Tibial nerve (tissue), 4 donors: ENCODE data around the gene TSSC4. TPM values are rescaled to one million over a fixed set of nuclear protein-coding genes. Genes with fewer than 3 reads are reported as not detected.
A peak's percentile ranks its signal among the peaks of the same experiment; 100 is the strongest.

Experiments used
- DNase-seq, 2 donors: peaks; one replicate each; pipeline ENCODE4 v3.0.0-alpha.2; 2019; ENCODE audit warnings: low spot score in 2 of 2
- H3K27ac ChIP-seq, 4 donors: fragments of 200-600 bp; sonication (generic) in 3 of 4; one replicate each; pipeline ENCODE4 v1.5.1; 2017 to 2019; ENCODE audit warnings: mild to moderate bottlenecking in 1 of 4
- H3K27me3 ChIP-seq, 2 donors: fragments of 200-600 bp; sonication (generic) in 1 of 2; one replicate each; pipeline versions ENCODE4 v1.5.1 to v1.6.0; 2017 to 2019
- H3K36me3 ChIP-seq, 3 donors: fragments of 200-600 bp; sonication (generic); one replicate each; pipeline ENCODE4 v1.5.1; 2018 to 2019
- H3K4me1 ChIP-seq, 4 donors: fragments of 200-600 bp; sonication (generic) in 3 of 4; one replicate each; pipeline ENCODE4 v1.5.1; 2017 to 2019
- H3K4me3 ChIP-seq, 4 donors: fragments of 200-600 bp; sonication (generic) in 3 of 4; one replicate each; pipeline ENCODE4 v1.5.1; 2017 to 2019; ENCODE audit warnings: mild to moderate bottlenecking in 1 of 4, moderate library complexity in 1 of 4
- H3K9me3 ChIP-seq, 4 donors: fragments of 200-600 bp; sonication (generic) in 3 of 4; one replicate each; pipeline ENCODE4 v1.5.1; 2017 to 2019
- EP300 ChIP-seq, 2 donors: sonication (generic); formaldehyde crosslinking; IDR thresholded peaks; one replicate each; pipeline ENCODE4 v1.6.1; 2017; ENCODE audit warnings: antibody characterized with exemption in 2 of 2, mild to moderate bottlenecking in 1 of 2
- POLR2A ChIP-seq, 2 donors: fragments of 450-650 bp; IDR thresholded peaks; one replicate each; pipeline ENCODE4 v1.6.1; 2017; ENCODE audit warnings: antibody characterized with exemption in 2 of 2, mild to moderate bottlenecking in 2 of 2, moderate library complexity in 2 of 2
- WGBS, 2 donors: methylation state at CpG; one replicate each; pipeline ENCODE4 v1.1.5; 2018; 5-methylcytosine and 5-hydroxymethylcytosine counted together
- total RNA-seq, 4 donors: library from RNA; depleted of rRNA; stranded (reverse); fragments of >200 nt; gene quantifications; one replicate each; pipeline ENCODE4 v1.1.0, GENCODE V29; 2016
- TF ChIP-seq, protein P1 (sequence below), 5 experiments: fragments of 200-600 bp in 3 of 5; fragments of 450-650 bp in 2 of 5; sonication (generic) in 3 of 5; IDR thresholded peaks; one replicate each; pipeline ENCODE4 v1.5.1; 2016 to 2019; ENCODE audit warnings: antibody characterized with exemption in 5 of 5, mild to moderate bottlenecking in 3 of 5, moderate library complexity in 2 of 5

The TSSC4 gene
- total RNA-seq, 4 donors from 2014 or later: 44.8 to 54.3 (median 49.1) TPM

DNA sequence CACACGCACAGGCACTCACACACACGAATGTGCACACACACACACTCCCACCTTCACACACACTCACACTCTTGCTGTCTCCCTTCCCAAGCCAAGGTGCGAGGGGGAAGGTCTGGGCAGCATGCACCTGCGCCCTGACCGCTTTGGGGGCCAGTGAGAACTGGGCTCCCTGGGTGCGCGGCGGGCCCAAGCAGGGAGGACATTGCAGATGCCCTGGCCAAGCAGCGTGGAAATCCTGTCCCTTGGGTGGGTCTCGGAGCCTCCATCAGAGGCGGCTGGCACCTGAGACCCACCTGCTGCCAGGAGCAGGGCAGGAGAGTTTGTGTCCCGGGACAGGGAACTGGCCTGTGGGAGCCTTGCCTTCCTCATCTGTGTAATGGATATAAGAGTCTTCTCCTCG lies 20.2 kb upstream of the TSSC4 start:
- no peak for DNase-seq
- Histone ChIP-seq H3K36me3 (no peaks in the 10 kb centered on the region), H3K27ac (peak overlapping the region; percentile 39 to 99 (median 98)), H3K9me3 (no peaks in the 10 kb centered on the region), H3K27me3 (no peaks in the 10 kb centered on the region), H3K4me1 (peaks cover 3 to 75% (median 67%) of the 10 kb centered on the region in 4 donors), H3K4me3 (peak overlapping the region in 3 of 4 donors; percentile 20 to 97 (median 69))
- TF ChIP-seq, protein P1, sequence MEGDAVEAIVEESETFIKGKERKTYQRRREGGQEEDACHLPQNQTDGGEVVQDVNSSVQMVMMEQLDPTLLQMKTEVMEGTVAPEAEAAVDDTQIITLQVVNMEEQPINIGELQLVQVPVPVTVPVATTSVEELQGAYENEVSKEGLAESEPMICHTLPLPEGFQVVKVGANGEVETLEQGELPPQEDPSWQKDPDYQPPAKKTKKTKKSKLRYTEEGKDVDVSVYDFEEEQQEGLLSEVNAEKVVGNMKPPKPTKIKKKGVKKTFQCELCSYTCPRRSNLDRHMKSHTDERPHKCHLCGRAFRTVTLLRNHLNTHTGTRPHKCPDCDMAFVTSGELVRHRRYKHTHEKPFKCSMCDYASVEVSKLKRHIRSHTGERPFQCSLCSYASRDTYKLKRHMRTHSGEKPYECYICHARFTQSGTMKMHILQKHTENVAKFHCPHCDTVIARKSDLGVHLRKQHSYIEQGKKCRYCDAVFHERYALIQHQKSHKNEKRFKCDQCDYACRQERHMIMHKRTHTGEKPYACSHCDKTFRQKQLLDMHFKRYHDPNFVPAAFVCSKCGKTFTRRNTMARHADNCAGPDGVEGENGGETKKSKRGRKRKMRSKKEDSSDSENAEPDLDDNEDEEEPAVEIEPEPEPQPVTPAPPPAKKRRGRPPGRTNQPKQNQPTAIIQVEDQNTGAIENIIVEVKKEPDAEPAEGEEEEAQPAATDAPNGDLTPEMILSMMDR (IDR thresholded peaks at IDR 0.05): no peak
- TF ChIP-seq EP300 (IDR thresholded peaks at IDR 0.05) (no peak), POLR2A (IDR thresholded peaks at IDR 0.05) (no peak)
- 56 to 60% methylated on average over 11 to 12 of the region's 13 CpGs for WGBS, 2 donors

DNA sequence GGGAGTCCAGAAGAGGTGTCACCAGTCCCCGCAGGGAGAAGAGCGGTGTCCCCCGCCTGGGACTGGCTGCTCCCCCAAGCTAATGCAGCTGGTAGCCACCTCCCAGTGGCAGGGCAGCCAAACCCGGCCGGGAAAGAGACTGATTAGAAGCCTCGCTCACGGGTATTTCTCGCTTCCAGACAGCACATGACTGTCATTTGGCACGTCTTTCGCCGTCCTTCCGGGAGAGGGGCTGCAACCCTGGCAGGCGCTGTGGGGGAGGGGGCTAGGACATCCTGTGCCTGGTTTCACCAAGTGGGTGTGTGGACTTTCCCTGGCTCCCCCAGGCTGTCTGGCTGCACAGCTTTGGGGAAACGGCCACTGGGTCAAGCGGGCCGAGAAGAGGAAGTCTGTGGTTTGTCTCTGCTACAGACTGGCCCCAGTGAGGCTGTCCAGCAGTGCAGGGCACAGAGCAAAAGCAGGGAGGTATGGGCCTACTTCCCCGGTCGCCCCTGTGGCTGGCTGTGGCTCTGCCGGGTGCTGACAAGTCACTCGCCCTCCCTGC lies 19.7 kb upstream of the TSSC4 start:
- DNase-seq: peak; percentile 64 to 75
- H3K4me3 ChIP-seq: peak overlapping the region in 3 of 4 donors; percentile 20 to 97 (median 69)
- no peaks in the 10 kb centered on the region for H3K9me3 ChIP-seq
- peak in 1 of 2 donors; percentile 33 for TF ChIP-seq POLR2A (IDR thresholded peaks at IDR 0.05)
- peak in 1 of 2 donors; percentile 85 for TF ChIP-seq EP300 (IDR thresholded peaks at IDR 0.05)
- TF ChIP-seq, protein P1 (IDR thresholded peaks at IDR 0.05): peak in 1 of 5 experiments; percentile 13
- peak overlapping the region; percentile 39 to 99 (median 98) for H3K27ac ChIP-seq
- WGBS, 2 donors: 37 to 40% methylated on average over 19 to 20 of the region's 20 CpGs
- no peaks in the 10 kb centered on the region for H3K36me3 ChIP-seq
- no peaks in the 10 kb centered on the region for H3K27me3 ChIP-seq
- H3K4me1 ChIP-seq: peaks cover 6 to 80% (median 72%) of the 10 kb centered on the region in 4 donors

- no peak for DNase-seq
- TF ChIP-seq POLR2A (IDR thresholded peaks at IDR 0.05) (no peak), EP300 (IDR thresholded peaks at IDR 0.05) (no peak)
- TF ChIP-seq, protein P1 (IDR thresholded peaks at IDR 0.05): no peak
- Histone ChIP-seq H3K4me1 (peaks cover 7 to 85% (median 78%) of the 10 kb centered on the region in 4 donors), H3K4me3 (peak overlapping the region in 1 of 4 donors; percentile 4), H3K36me3 (no peaks in the 10 kb centered on the region), H3K27me3 (no peaks in the 10 kb centered on the region), H3K27ac (peak overlapping the region; percentile 83 to 99 (median 98)), H3K9me3 (no peaks in the 10 kb centered on the region)
- WGBS, 2 donors: 68 to 70% methylated on average over 7 to 9 of the region's 11 CpGs
Measured at GRCh38 chr11:2381494-2382128, 18.9 kb upstream of the TSSC4 start.

DNA sequence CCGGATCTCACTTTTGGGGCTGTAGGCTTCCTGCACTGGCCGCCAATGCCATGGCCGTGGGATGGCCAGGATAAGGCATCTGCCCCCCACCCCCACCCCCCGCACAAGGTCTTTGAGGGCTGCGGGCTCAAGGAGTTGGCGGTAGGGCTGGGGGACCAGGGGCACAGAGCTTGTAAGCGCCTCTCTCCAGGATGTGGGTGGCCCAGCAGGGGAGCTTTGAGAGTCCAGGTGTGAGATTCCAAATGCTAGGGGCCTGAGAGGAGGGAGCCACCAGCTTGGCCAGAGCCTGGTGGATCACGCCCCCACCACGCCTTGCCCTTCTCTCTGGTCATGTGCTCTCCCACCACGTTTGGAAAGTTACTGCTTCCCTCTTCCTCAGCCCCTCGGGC lies 18.4 kb upstream of the TSSC4 start:
- Histone ChIP-seq H3K27me3 (no peaks in the 10 kb centered on the region), H3K9me3 (no peaks in the 10 kb centered on the region), H3K27ac (peak overlapping the region; percentile 83 to 99 (median 98)), H3K4me1 (peaks cover 9 to 86% (median 81%) of the 10 kb centered on the region in 4 donors), H3K36me3 (no peaks in the 10 kb centered on the region), H3K4me3 (peak overlapping the region in 1 of 4 donors; percentile 4)
- 3 to 40% methylated on average over 3 to 7 of the region's 11 CpGs for WGBS, 2 donors
- TF ChIP-seq POLR2A (IDR thresholded peaks at IDR 0.05): no peak
- TF ChIP-seq, protein P1 (IDR thresholded peaks at IDR 0.05): no peak
- no peak for TF ChIP-seq EP300 (IDR thresholded peaks at IDR 0.05)
- no peak for DNase-seq
